HL-60 (cell line): Measurements from ENCODE around the gene MFAP5.

Source experiments
- DNase-seq, 2 experiments: peaks; one replicate each; pipeline ENCODE4 v3.0.0-alpha.2; 2010 to 2020; ENCODE audit warnings: low read depth in 1 of 2, low spot score in 1 of 2
- H3K27ac ChIP-seq: fragments of 250-450 bp; sonication (Bioruptor Pico); replicated peaks from 2 replicates; pipeline ENCODE4 v1.5.1; 2020; ENCODE audit warnings: mild to moderate bottlenecking, moderate library complexity
- H3K27me3 ChIP-seq: fragments of 250-450 bp; sonication (Bioruptor Pico); 2 replicates; pipeline ENCODE4 v1.5.1; 2021; ENCODE audit warnings: mild to moderate bottlenecking, moderate library complexity; ENCODE audit not compliant: insufficient read depth, poor library complexity, severe bottlenecking
- H3K4me3 ChIP-seq: replicated peaks from 2 replicates; pipeline ENCODE4 v1.5.1; 2011; ENCODE audit warnings: mild to moderate bottlenecking, control low read depth, low read length; ENCODE audit not compliant: insufficient read depth
- GABPA ChIP-seq: IDR thresholded peaks from 2 replicates; pipeline ENCODE4 v1.6.1; 2012; ENCODE audit warnings: low read depth
- POLR2AphosphoS5 ChIP-seq: IDR thresholded peaks from 2 replicates; pipeline ENCODE4 v1.6.1; 2012; ENCODE audit warnings: low read depth
- SPI1 ChIP-seq: IDR thresholded peaks from 2 replicates; pipeline ENCODE4 v1.6.1; 2012; ENCODE audit warnings: low read depth, mild to moderate bottlenecking, borderline replicate concordance
- long read RNA-seq: library from polyadenylated mRNA; unstranded; transcript quantifications from one replicate; pipeline ENCODE4 v2.0.0, GENCODE V29; 2020
- TF ChIP-seq, protein P1 (sequence below): IDR thresholded peaks from 2 replicates; pipeline ENCODE4 v1.6.1; 2012; ENCODE audit warnings: low read depth; ENCODE audit not compliant: insufficient replicate concordance
- TF ChIP-seq, protein P2 (sequence below): IDR thresholded peaks from one replicate; pipeline ENCODE4 v1.5.1; 2011; ENCODE audit warnings: low read length, control low read depth, inconsistent platforms; ENCODE audit not compliant: insufficient read depth

Gene MFAP5, protein sequence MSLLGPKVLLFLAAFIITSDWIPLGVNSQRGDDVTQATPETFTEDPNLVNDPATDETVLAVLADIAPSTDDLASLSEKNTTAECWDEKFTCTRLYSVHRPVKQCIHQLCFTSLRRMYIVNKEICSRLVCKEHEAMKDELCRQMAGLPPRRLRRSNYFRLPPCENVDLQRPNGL
- long read RNA-seq = 0 reads

DNA sequence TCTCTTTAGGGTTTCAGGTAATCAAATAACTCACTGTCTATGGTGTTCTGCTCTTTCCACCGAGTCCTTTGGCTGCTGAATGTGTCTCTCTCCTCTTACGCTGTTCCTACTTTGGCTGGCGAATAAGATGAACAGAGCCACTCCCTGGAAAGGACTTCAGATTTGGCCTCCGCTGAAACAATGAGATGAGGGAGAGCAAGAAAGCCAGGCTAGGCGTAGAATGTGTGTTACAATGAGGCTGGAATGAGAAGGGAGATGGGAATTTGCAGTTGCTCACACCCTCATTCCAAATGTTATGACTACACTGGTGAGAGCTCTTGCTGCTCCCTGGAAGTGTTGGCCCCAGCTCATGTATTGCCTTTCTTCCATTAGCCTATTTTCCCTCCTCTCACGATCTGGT is at the start of gene MFAP5:
Gene MFAP5 (minus strand): TSS at position 234 of the 400 bp plus-strand sequence. CDS start 722 bp downstream, outside the sequence.
- Histone ChIP-seq H3K4me3 (no peak within 1 kb of the TSS), H3K27ac (no peak within 1 kb of the TSS), H3K27me3 (peaks cover 2% of the 10 kb centered on the region)
- TF ChIP-seq, protein P1, sequence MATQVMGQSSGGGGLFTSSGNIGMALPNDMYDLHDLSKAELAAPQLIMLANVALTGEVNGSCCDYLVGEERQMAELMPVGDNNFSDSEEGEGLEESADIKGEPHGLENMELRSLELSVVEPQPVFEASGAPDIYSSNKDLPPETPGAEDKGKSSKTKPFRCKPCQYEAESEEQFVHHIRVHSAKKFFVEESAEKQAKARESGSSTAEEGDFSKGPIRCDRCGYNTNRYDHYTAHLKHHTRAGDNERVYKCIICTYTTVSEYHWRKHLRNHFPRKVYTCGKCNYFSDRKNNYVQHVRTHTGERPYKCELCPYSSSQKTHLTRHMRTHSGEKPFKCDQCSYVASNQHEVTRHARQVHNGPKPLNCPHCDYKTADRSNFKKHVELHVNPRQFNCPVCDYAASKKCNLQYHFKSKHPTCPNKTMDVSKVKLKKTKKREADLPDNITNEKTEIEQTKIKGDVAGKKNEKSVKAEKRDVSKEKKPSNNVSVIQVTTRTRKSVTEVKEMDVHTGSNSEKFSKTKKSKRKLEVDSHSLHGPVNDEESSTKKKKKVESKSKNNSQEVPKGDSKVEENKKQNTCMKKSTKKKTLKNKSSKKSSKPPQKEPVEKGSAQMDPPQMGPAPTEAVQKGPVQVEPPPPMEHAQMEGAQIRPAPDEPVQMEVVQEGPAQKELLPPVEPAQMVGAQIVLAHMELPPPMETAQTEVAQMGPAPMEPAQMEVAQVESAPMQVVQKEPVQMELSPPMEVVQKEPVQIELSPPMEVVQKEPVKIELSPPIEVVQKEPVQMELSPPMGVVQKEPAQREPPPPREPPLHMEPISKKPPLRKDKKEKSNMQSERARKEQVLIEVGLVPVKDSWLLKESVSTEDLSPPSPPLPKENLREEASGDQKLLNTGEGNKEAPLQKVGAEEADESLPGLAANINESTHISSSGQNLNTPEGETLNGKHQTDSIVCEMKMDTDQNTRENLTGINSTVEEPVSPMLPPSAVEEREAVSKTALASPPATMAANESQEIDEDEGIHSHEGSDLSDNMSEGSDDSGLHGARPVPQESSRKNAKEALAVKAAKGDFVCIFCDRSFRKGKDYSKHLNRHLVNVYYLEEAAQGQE = no peak
- TF ChIP-seq POLR2AphosphoS5 (no peak), GABPA (no peak), SPI1 (no peak)
- TF ChIP-seq, protein P2, sequence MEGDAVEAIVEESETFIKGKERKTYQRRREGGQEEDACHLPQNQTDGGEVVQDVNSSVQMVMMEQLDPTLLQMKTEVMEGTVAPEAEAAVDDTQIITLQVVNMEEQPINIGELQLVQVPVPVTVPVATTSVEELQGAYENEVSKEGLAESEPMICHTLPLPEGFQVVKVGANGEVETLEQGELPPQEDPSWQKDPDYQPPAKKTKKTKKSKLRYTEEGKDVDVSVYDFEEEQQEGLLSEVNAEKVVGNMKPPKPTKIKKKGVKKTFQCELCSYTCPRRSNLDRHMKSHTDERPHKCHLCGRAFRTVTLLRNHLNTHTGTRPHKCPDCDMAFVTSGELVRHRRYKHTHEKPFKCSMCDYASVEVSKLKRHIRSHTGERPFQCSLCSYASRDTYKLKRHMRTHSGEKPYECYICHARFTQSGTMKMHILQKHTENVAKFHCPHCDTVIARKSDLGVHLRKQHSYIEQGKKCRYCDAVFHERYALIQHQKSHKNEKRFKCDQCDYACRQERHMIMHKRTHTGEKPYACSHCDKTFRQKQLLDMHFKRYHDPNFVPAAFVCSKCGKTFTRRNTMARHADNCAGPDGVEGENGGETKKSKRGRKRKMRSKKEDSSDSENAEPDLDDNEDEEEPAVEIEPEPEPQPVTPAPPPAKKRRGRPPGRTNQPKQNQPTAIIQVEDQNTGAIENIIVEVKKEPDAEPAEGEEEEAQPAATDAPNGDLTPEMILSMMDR = no peak
- DNase-seq = no peak

DNA sequence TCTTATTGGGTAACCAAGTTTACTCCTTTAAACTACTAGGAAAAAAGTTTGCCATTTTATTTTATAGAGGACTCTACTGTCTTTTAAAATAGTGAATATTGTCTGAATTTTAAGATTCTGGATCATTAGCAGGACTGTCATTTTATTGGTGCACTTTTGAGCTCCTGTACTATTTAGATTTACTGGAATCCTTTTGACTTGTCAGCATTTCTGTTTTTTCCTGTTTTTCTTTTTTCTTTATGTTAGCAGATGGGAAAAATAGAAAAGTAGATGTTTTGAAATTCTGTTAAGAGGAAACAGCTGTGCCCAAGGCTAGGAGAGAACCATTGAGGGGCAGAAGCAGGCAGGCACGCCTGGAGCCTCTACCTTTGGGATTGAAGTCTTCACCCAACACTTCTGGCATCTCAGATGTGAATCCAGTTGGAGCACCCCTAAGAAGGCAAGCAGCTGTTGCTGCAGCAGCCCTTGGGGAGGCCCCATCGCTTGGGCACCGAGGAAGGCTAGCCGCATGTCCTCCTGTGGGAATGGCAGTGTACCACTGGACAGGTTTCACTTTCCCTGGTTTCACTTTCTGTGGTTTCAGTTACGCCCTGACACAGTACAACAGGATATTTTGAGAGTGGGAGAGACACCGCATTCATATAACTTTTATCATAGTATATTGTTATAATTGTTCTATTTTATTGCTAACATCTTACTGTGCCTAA is 46.7 kb upstream of the MFAP5 start:
- H3K27ac ChIP-seq = no peak overlapping the region
- H3K27me3 ChIP-seq = peaks cover 3% of the 10 kb centered on the region
- TF ChIP-seq, protein P1 = no peak
- TF ChIP-seq, protein P2 = no peak
- TF ChIP-seq POLR2AphosphoS5 = no peak
- no peak for TF ChIP-seq SPI1
- TF ChIP-seq GABPA = no peak
- H3K4me3 ChIP-seq = no peak overlapping the region
- DNase-seq = no peak

DNA sequence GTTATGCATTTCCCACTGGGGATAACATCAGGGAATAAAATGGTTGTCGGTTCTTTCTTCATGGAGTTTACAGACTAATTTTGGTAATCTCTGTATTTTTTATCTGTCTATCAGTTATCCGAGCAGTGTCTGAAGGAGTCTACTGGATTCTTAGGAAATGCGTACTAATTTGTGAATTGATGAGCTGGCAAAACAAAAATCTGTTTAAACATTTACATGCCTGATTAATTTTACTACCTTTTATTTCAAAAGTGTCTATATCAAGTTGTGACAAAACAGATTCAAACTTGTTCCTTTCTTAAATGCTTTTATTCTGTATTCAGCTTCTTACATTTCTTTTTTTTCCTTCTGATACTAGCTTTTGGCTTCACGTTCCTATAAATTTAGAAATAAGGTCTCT is 39.5 kb upstream of the MFAP5 start:
- H3K27me3 ChIP-seq = peaks cover 36% of the 10 kb centered on the region
- H3K4me3 ChIP-seq = no peak overlapping the region
- no peak for TF ChIP-seq GABPA
- TF ChIP-seq SPI1 = no peak
- TF ChIP-seq, protein P2 = no peak
- TF ChIP-seq, protein P1 = no peak
- no peak for TF ChIP-seq POLR2AphosphoS5
- no peak for DNase-seq
- H3K27ac ChIP-seq = no peak overlapping the region
